ENCODE results near the gene IL1R1.
"Not testable (repeated sequence)": the region's sequence is repeated elsewhere in the genome, so short reads cannot be mapped to it uniquely, and the experiment has no call there.

Gene IL1R1

DNA sequence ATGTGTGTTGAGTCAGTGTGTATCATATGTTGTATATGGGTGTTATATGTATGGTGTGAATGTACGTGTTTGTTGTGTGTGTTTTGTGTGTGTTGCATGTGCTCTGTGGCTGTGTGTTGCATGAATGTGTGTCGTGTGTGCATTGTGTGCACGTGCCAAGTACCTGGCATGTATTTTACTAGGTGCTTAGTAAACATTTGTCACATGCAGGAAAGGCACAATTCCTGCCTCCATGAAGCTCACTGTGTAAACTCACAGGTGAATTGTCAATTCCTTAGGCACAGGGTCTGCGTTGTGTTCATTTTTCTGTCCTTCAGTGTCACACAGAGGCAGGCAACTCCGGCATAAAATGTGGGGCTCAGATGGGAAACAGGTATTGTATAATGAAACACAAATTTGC, 22.3 kb upstream of the IL1R1 start:
- H3K9ac ChIP-seq (ENCODE audit: low read depth, low read length) = no peak overlapping the region
- H3K27me3 ChIP-seq (ENCODE audit: insufficient read depth, low read length, poor library complexity) = peaks cover 4% of the 10 kb centered on the region
- no peaks in the 10 kb centered on the region for H3K9me3 ChIP-seq (ENCODE audit: insufficient read depth, low read length, severe bottlenecking)
- no peak overlapping the region for H3K4me3 ChIP-seq (ENCODE audit: low read depth in 1 of 2, low read length in 2 of 2)
- no peaks in the 10 kb centered on the region for H3K4me1 ChIP-seq (ENCODE audit: insufficient read depth, low read length)
- DNase-seq (no peak), ATAC-seq (ENCODE audit: insufficient read depth, low read depth) (no peak)
- no peaks in the 10 kb centered on the region for H4K20me1 ChIP-seq (ENCODE audit: insufficient read depth, low read length)
- no peak overlapping the region for H3K27ac ChIP-seq (ENCODE audit: low read length)
- H3K36me3 ChIP-seq (ENCODE audit: insufficient read depth, low read length) = no peaks in the 10 kb centered on the region
- TF ChIP-seq EZH2 (IDR thresholded peaks at IDR 0.05; ENCODE audit: borderline replicate concordance, low read depth, low read length, severe bottlenecking) = no peak
- TF ChIP-seq, protein P1, sequence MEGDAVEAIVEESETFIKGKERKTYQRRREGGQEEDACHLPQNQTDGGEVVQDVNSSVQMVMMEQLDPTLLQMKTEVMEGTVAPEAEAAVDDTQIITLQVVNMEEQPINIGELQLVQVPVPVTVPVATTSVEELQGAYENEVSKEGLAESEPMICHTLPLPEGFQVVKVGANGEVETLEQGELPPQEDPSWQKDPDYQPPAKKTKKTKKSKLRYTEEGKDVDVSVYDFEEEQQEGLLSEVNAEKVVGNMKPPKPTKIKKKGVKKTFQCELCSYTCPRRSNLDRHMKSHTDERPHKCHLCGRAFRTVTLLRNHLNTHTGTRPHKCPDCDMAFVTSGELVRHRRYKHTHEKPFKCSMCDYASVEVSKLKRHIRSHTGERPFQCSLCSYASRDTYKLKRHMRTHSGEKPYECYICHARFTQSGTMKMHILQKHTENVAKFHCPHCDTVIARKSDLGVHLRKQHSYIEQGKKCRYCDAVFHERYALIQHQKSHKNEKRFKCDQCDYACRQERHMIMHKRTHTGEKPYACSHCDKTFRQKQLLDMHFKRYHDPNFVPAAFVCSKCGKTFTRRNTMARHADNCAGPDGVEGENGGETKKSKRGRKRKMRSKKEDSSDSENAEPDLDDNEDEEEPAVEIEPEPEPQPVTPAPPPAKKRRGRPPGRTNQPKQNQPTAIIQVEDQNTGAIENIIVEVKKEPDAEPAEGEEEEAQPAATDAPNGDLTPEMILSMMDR (IDR thresholded peaks at IDR 0.05; ENCODE audit: borderline replicate concordance, extremely low read depth, low read length, poor library complexity, severe bottlenecking) = no peak
- H3K4me2 ChIP-seq (ENCODE audit: insufficient read depth, low read length) = no peak overlapping the region
- H3K79me2 ChIP-seq (ENCODE audit: insufficient read depth, low read length) = no peaks in the 10 kb centered on the region
- no peak overlapping the region for H2AFZ ChIP-seq (ENCODE audit: low read depth, low read length)

DNA sequence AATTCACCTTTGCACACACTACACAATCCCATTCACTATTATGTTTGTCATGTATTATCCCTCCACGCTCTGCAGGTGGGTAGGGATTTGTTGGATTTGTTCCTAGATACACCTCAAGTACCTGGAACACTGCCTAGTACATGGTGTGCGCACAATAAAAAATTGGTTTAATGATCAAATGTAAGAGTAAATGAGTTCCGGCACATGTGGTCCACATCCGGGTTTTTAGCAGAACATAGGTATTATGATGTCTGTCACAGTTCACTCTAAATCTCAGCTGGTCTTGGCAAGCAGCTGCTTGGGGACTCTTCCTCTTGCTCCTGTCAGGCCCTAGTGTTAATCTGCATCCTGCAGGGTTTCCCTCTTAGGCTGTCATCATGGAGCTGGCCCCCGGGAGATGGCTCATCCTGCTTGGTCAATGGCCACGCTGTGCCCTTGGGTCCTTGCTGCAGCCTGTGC, 21.8 kb upstream of the IL1R1 start:
- H3K4me1 ChIP-seq (ENCODE audit: insufficient read depth, low read length) = no peaks in the 10 kb centered on the region
- TF ChIP-seq, protein P1 (IDR thresholded peaks at IDR 0.05; ENCODE audit: borderline replicate concordance, extremely low read depth, low read length, poor library complexity, severe bottlenecking) = no peak
- no peak for TF ChIP-seq EZH2 (IDR thresholded peaks at IDR 0.05; ENCODE audit: borderline replicate concordance, low read depth, low read length, severe bottlenecking)
- peaks cover 6% of the 10 kb centered on the region for H3K27me3 ChIP-seq (ENCODE audit: insufficient read depth, low read length, poor library complexity)
- no peak overlapping the region for H3K9ac ChIP-seq (ENCODE audit: low read depth, low read length)
- H3K4me3 ChIP-seq (ENCODE audit: low read depth in 1 of 2, low read length in 2 of 2) = no peak overlapping the region
- H3K36me3 ChIP-seq (ENCODE audit: insufficient read depth, low read length) = no peaks in the 10 kb centered on the region
- no peaks in the 10 kb centered on the region for H4K20me1 ChIP-seq (ENCODE audit: insufficient read depth, low read length)
- H2AFZ ChIP-seq (ENCODE audit: low read depth, low read length) = no peak overlapping the region
- H3K4me2 ChIP-seq (ENCODE audit: insufficient read depth, low read length) = no peak overlapping the region
- DNase-seq = no peak
- no peak for ATAC-seq (ENCODE audit: insufficient read depth, low read depth)
- no peaks in the 10 kb centered on the region for H3K9me3 ChIP-seq (ENCODE audit: insufficient read depth, low read length, severe bottlenecking)
- H3K27ac ChIP-seq (ENCODE audit: low read length) = no peak overlapping the region
- no peaks in the 10 kb centered on the region for H3K79me2 ChIP-seq (ENCODE audit: insufficient read depth, low read length)

DNA sequence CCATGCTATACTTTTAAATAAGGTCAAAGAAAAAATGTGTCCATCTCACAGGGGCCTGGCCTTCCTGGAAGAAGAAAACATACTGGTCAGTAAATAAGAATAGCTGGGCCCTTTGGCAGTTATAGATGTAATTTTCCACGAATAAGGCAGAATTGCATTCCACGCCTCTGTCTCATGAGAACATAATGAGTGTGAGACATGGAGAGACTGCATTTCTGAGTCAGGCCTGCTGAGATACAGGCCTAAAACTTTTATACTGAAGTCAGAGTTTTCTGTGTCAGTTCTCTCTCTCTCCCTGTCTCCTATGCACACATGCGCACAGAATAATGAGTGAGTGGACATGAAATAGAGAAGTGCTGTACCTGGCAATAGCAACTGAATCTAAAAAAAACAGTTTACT, 20.4 kb upstream of the IL1R1 start:
- H3K36me3 ChIP-seq (ENCODE audit: insufficient read depth, low read length) = no peaks in the 10 kb centered on the region
- H2AFZ ChIP-seq (ENCODE audit: low read depth, low read length) = no peak overlapping the region
- no peaks in the 10 kb centered on the region for H4K20me1 ChIP-seq (ENCODE audit: insufficient read depth, low read length)
- H3K9ac ChIP-seq (ENCODE audit: low read depth, low read length) = no peak overlapping the region
- no peak for TF ChIP-seq EZH2 (IDR thresholded peaks at IDR 0.05; ENCODE audit: borderline replicate concordance, low read depth, low read length, severe bottlenecking)
- TF ChIP-seq, protein P1 (IDR thresholded peaks at IDR 0.05; ENCODE audit: borderline replicate concordance, extremely low read depth, low read length, poor library complexity, severe bottlenecking) = no peak
- no peaks in the 10 kb centered on the region for H3K4me1 ChIP-seq (ENCODE audit: insufficient read depth, low read length)
- H3K79me2 ChIP-seq (ENCODE audit: insufficient read depth, low read length) = no peaks in the 10 kb centered on the region
- H3K4me2 ChIP-seq (ENCODE audit: insufficient read depth, low read length) = no peak overlapping the region
- no peaks in the 10 kb centered on the region for H3K9me3 ChIP-seq (ENCODE audit: insufficient read depth, low read length, severe bottlenecking)
- H3K27me3 ChIP-seq (ENCODE audit: insufficient read depth, low read length, poor library complexity) = peaks cover 6% of the 10 kb centered on the region
- ATAC-seq (ENCODE audit: insufficient read depth, low read depth) = no peak
- H3K4me3 ChIP-seq (ENCODE audit: low read depth in 1 of 2, low read length in 2 of 2) = no peak overlapping the region
- no peak overlapping the region for H3K27ac ChIP-seq (ENCODE audit: low read length)
- no peak for DNase-seq

DNA sequence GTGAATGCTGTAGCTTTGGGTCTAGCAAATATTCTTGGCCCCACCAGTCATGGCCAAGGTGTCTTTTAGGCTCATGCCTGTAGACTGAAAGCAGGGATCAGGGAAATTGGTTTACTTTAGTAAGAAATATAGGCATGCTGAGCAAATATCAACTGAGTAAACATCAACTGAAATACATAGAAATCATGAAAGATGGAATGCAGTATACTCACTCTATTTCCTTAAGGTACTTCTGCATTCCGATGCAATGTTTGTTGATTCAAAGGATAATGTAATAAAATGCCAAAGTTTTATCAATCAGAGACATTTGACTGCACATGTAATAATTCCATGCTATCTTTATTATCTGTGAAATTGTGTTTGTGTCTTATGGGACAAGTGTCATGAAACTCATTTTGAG, 19.6 kb upstream of the IL1R1 start:
- Histone ChIP-seq H3K4me1 (ENCODE audit: insufficient read depth, low read length) (no peaks in the 10 kb centered on the region), H3K9ac (ENCODE audit: low read depth, low read length) (no peak overlapping the region), H3K4me3 (ENCODE audit: low read depth in 1 of 2, low read length in 2 of 2) (no peak overlapping the region), H3K27ac (ENCODE audit: low read length) (no peak overlapping the region), H4K20me1 (ENCODE audit: insufficient read depth, low read length) (no peaks in the 10 kb centered on the region), H3K36me3 (ENCODE audit: insufficient read depth, low read length) (no peaks in the 10 kb centered on the region), H3K27me3 (ENCODE audit: insufficient read depth, low read length, poor library complexity) (peaks cover 6% of the 10 kb centered on the region), H3K4me2 (ENCODE audit: insufficient read depth, low read length) (no peak overlapping the region), H3K9me3 (ENCODE audit: insufficient read depth, low read length, severe bottlenecking) (no peaks in the 10 kb centered on the region), H2AFZ (ENCODE audit: low read depth, low read length) (no peak overlapping the region), H3K79me2 (ENCODE audit: insufficient read depth, low read length) (no peaks in the 10 kb centered on the region)
- TF ChIP-seq EZH2 (IDR thresholded peaks at IDR 0.05; ENCODE audit: borderline replicate concordance, low read depth, low read length, severe bottlenecking) = no peak
- TF ChIP-seq, protein P1 (IDR thresholded peaks at IDR 0.05; ENCODE audit: borderline replicate concordance, extremely low read depth, low read length, poor library complexity, severe bottlenecking) = no peak
- DNase-seq = no peak
- no peak for ATAC-seq (ENCODE audit: insufficient read depth, low read depth)

DNA sequence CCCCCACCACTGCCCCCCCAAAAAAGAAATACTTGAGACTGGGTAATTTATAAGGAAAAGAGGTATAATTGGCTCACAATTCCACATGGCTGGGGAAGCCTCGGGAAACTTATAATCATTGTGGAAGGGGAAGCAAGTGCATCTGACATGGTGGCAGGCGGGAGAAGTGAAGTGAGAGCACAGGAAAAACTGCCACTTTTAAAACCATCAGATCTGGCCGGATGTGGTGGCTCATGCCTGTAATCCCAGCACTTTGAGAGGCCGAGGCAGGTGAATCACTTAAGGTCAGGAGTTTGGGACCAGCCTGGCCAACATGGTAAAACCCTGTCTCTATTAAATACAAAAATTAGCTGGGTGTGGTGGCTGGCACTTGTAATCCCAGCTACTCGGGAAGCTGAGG, 18.1 kb upstream of the IL1R1 start:
- H4K20me1 ChIP-seq (ENCODE audit: insufficient read depth, low read length); H3K4me3 ChIP-seq (ENCODE audit: low read depth in 1 of 2, low read length in 2 of 2); H3K9ac ChIP-seq (ENCODE audit: low read depth, low read length); H3K36me3 ChIP-seq (ENCODE audit: insufficient read depth, low read length); H3K4me1 ChIP-seq (ENCODE audit: insufficient read depth, low read length); DNase-seq; ATAC-seq (ENCODE audit: insufficient read depth, low read depth); H3K4me2 ChIP-seq (ENCODE audit: insufficient read depth, low read length); H3K79me2 ChIP-seq (ENCODE audit: insufficient read depth, low read length); H3K27me3 ChIP-seq (ENCODE audit: insufficient read depth, low read length, poor library complexity); H3K27ac ChIP-seq (ENCODE audit: low read length); H3K9me3 ChIP-seq (ENCODE audit: insufficient read depth, low read length, severe bottlenecking); H2AFZ ChIP-seq (ENCODE audit: low read depth, low read length): not testable (repeated sequence)

All from DND-41 (cell line).